Trophoblast cell (in vitro differentiated cells and primary cell): ENCODE results near the gene ZNF341.
"Not testable (repeated sequence)": the region's sequence is repeated elsewhere in the genome, so short reads cannot be mapped to it uniquely, and the experiment has no call there.

Experiments used
- DNase-seq, 2 donors: peaks; one replicate each; pipeline ENCODE4 v3.0.0-alpha.2; 2016
- H2AFZ ChIP-seq: 2 replicates; pipeline ENCODE4 v1.6.1; 2013; ENCODE audit warnings: low read length, moderate library complexity, mild to moderate bottlenecking; ENCODE audit not compliant: insufficient read depth, poor library complexity
- H2AK5ac ChIP-seq: 2 replicates; pipeline ENCODE4 v1.6.1; 2013; ENCODE audit warnings: mild to moderate bottlenecking, low read length
- H2BK120ac ChIP-seq: 2 replicates; pipeline ENCODE4 v1.6.1; 2013; ENCODE audit warnings: low read length, mild to moderate bottlenecking, moderate library complexity; ENCODE audit not compliant: insufficient read depth, poor library complexity
- H2BK12ac ChIP-seq: 2 replicates; pipeline ENCODE4 v1.6.1; 2013; ENCODE audit warnings: mild to moderate bottlenecking, low read length, moderate library complexity
- H2BK5ac ChIP-seq: 2 replicates; pipeline ENCODE4 v1.6.1; 2013; ENCODE audit warnings: low read length, low read depth, moderate library complexity, mild to moderate bottlenecking; ENCODE audit not compliant: poor library complexity
- H3K14ac ChIP-seq: 2 replicates; pipeline ENCODE4 v1.6.1; 2013; ENCODE audit warnings: mild to moderate bottlenecking, low read length
- H3K18ac ChIP-seq: 2 replicates; pipeline ENCODE4 v1.6.1; 2013; ENCODE audit warnings: mild to moderate bottlenecking, low read length
- H3K23ac ChIP-seq: 2 replicates; pipeline ENCODE4 v1.6.1; 2013; ENCODE audit warnings: low read length
- H3K27ac ChIP-seq: 2 replicates; pipeline ENCODE4 v1.5.1; 2013; ENCODE audit warnings: low read depth, mild to moderate bottlenecking, inconsistent platforms, low read length, moderate library complexity
- H3K27me3 ChIP-seq: 2 replicates; pipeline ENCODE4 v1.6.1; 2013; ENCODE audit warnings: inconsistent platforms, mild to moderate bottlenecking, low read length, moderate library complexity; ENCODE audit not compliant: insufficient read depth
- H3K36me3 ChIP-seq, 2 experiments: 1 replicate in 1 of 2; 2 replicates in 1 of 2; pipeline ENCODE4 v1.6.1; 2013; ENCODE audit warnings: low read length in 2 of 2, mild to moderate bottlenecking in 2 of 2, moderate library complexity in 1 of 2; ENCODE audit not compliant: insufficient read depth in 2 of 2, control insufficient read depth in 1 of 2
- H3K4ac ChIP-seq: 2 replicates; pipeline ENCODE4 v1.6.1; 2013; ENCODE audit warnings: low read depth, mild to moderate bottlenecking, low read length, moderate library complexity
- H3K4me1 ChIP-seq, 2 experiments: 1 replicate in 1 of 2; 2 replicates in 1 of 2; pipeline ENCODE4 v1.6.1; 2013; ENCODE audit warnings: low read length in 2 of 2, mild to moderate bottlenecking in 2 of 2, moderate library complexity in 1 of 2; ENCODE audit not compliant: insufficient read depth in 2 of 2, control insufficient read depth in 1 of 2
- H3K4me2 ChIP-seq: 2 replicates; pipeline ENCODE4 v1.6.1; 2013; ENCODE audit warnings: inconsistent platforms, mild to moderate bottlenecking, low read length, moderate library complexity
- H3K4me3 ChIP-seq: 2 replicates; pipeline ENCODE4 v1.5.1; 2013; ENCODE audit warnings: mild to moderate bottlenecking, low read depth, low read length, inconsistent platforms
- H3K79me1 ChIP-seq: one replicate; pipeline ENCODE4 v1.6.1; 2013; ENCODE audit warnings: low read length
- H3K79me2 ChIP-seq: 2 replicates; pipeline ENCODE4 v1.6.1; 2013; ENCODE audit warnings: low read length, mild to moderate bottlenecking; ENCODE audit not compliant: control insufficient read depth, insufficient read depth, poor library complexity
- H3K9ac ChIP-seq: 2 replicates; pipeline ENCODE4 v1.6.1; 2013; ENCODE audit warnings: mild to moderate bottlenecking, low read length
- H3K9me3 ChIP-seq: 2 replicates; pipeline ENCODE4 v1.6.1; 2013; ENCODE audit warnings: low read depth, mild to moderate bottlenecking, control low read depth, inconsistent platforms, low read length; ENCODE audit not compliant: insufficient read depth
- H4K12ac ChIP-seq: 2 replicates; pipeline ENCODE4 v1.6.1; 2013; ENCODE audit warnings: low read depth, mild to moderate bottlenecking, low read length, moderate library complexity
- H4K8ac ChIP-seq: 2 replicates; pipeline ENCODE4 v1.6.1; 2013; ENCODE audit warnings: low read depth, mild to moderate bottlenecking, low read length, moderate library complexity
- H4K91ac ChIP-seq: one replicate; pipeline ENCODE4 v1.6.1; 2013; ENCODE audit warnings: low read depth, mild to moderate bottlenecking, low read length, moderate library complexity
- WGBS: extraction: QIAGEN DNeasy Blood & Tissue Kit; methylation state at CpG from one replicate; pipeline ENCODE4 v1.1.7; 2013; ENCODE audit warnings: missing lambda C conversion rate; ENCODE audit not compliant: insufficient read length, insufficient coverage; ENCODE audit errors: extremely low coverage; 5-methylcytosine and 5-hydroxymethylcytosine counted together

The ZNF341 gene

DNA sequence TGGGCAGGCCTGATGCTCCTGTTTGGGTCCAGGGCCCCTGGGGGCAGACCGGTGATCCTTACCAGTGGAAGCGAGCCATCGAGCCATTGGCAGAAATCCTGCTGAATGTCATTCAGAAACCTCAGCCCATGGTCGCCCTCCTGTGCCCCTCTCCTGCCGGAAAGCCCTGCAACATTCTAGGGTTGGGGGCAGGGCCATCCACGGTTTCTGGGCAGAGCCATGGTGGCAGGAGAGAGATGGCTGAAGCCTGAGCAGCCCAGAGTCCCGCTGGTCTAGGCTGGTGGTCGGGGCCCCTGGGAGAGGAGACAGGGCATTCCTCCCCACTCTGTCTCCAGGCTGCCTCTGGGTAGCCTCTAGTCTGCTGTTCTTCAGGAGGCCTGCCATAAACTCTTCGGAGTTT, 59.7 kb downstream of the ZNF341 start:
- H4K12ac ChIP-seq, result no peak overlapping the region
- H3K79me2 ChIP-seq, result peaks cover 3% of the 10 kb centered on the region
- H3K23ac ChIP-seq, result no peak overlapping the region
- WGBS, result no CpG with 5 or more reads among the region's 9 CpGs
- no peaks in the 10 kb centered on the region for H3K27me3 ChIP-seq
- peak overlapping the region; percentile 5 for H2BK12ac ChIP-seq
- no peak overlapping the region for H3K18ac ChIP-seq
- H3K27ac ChIP-seq, result no peak overlapping the region
- H3K14ac ChIP-seq, result no peak overlapping the region
- no peak overlapping the region for H3K9ac ChIP-seq
- H3K36me3 ChIP-seq, result no peaks in the 10 kb centered on the region
- H3K79me1 ChIP-seq, result peaks cover 27% of the 10 kb centered on the region
- H3K4ac ChIP-seq, result no peak overlapping the region
- H2AK5ac ChIP-seq, result no peak overlapping the region
- peaks cover 37 to 38% of the 10 kb centered on the region in 2 experiments for H3K4me1 ChIP-seq
- H3K4me2 ChIP-seq, result no peak overlapping the region
- peak overlapping the region; percentile 45 for H4K91ac ChIP-seq
- H2AFZ ChIP-seq, result no peak overlapping the region
- H4K8ac ChIP-seq, result no peak overlapping the region
- no peak overlapping the region for H2BK5ac ChIP-seq
- DNase-seq, result no peak
- H2BK120ac ChIP-seq, result no peak overlapping the region
- no peaks in the 10 kb centered on the region for H3K9me3 ChIP-seq
- no peak overlapping the region for H3K4me3 ChIP-seq

DNA sequence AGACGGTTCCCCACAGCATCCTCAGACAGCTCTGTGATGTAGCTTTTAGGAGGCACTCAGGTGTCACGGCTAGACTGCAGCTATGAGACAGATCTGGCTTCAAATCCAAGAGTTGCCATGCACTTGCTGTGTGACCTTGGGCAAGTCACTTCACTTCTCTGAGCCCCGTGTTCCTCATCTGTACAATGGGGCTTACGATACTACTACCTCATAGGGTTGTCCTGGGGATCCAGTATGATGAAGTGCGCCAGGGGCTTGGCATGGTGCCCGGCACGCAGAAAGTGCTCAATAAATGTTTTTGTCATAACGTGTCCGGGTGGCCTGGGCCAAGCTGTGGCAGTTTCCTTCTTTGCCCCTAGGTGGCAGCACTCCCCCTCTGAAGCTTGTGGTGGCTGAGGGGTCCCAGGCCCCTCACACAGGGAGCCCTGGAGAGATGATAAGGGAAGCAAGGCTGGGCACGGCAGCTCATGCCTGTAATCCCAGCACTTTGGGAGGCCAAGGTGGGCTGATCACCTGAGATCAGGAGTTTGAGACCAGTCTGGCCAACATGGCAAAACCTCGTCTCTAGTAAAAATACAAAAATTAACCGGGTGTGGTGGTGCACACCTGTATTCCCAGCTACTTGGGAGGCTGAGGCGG, 60.3 kb downstream of the ZNF341 start:
- Histone ChIP-seq H2BK120ac (no peak overlapping the region), H2BK12ac (peak overlapping the region; percentile 7), H2AK5ac (no peak overlapping the region), H3K79me1 (peaks cover 27% of the 10 kb centered on the region), H3K9ac (no peak overlapping the region), H3K4me1 (peaks cover 39 to 41% of the 10 kb centered on the region in 2 experiments), H3K36me3 (no peaks in the 10 kb centered on the region), H3K79me2 (peaks cover 3% of the 10 kb centered on the region), H3K23ac (no peak overlapping the region), H3K9me3 (no peaks in the 10 kb centered on the region), H3K27me3 (no peaks in the 10 kb centered on the region), H4K91ac (no peak overlapping the region), H3K4ac (no peak overlapping the region), H2BK5ac (no peak overlapping the region), H2AFZ (no peak overlapping the region), H4K12ac (no peak overlapping the region), H4K8ac (no peak overlapping the region), H3K27ac (no peak overlapping the region), H3K4me3 (no peak overlapping the region), H3K14ac (no peak overlapping the region), H3K18ac (no peak overlapping the region), H3K4me2 (no peak overlapping the region)
- no CpG with 5 or more reads among the region's 13 CpGs for WGBS
- peak in 1 of 2 donors; percentile 59 for DNase-seq

DNA sequence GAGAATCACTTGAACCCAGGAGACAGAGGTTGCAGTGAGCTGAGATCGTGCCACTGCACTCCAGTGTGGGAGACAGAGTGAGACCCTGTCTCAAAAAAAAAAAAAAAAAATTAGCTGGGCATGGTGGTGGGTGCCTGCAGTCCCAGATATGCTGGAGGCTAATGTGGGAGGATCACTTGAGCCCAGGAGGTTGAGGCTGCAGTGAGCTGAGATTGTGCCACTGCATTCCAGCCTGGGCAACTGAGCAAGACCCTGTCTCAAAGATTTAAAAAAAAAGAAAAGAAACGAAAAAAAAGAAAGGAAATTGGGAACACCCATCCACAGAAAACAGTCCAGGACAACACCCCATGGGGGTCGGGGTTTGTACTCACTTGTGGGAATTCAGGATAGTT, 60.8 kb downstream of the ZNF341 start:
- H3K18ac ChIP-seq, H4K12ac ChIP-seq, H3K9me3 ChIP-seq, H4K91ac ChIP-seq, H2AFZ ChIP-seq, H3K4ac ChIP-seq, H2BK120ac ChIP-seq, H3K4me2 ChIP-seq, H3K36me3 ChIP-seq, H2BK12ac ChIP-seq, H3K4me3 ChIP-seq, H3K27me3 ChIP-seq, H3K9ac ChIP-seq, H3K14ac ChIP-seq, DNase-seq, H3K23ac ChIP-seq, H2BK5ac ChIP-seq, H2AK5ac ChIP-seq, H4K8ac ChIP-seq, H3K79me2 ChIP-seq: not testable (repeated sequence)
- peaks cover 24% of the 10 kb centered on the region for H3K79me1 ChIP-seq
- no CpG with 5 or more reads among the region's 3 CpGs for WGBS
- peaks cover 38 to 41% of the 10 kb centered on the region in 2 experiments for H3K4me1 ChIP-seq
- H3K27ac ChIP-seq, result peak overlapping the region; percentile 15

DNA sequence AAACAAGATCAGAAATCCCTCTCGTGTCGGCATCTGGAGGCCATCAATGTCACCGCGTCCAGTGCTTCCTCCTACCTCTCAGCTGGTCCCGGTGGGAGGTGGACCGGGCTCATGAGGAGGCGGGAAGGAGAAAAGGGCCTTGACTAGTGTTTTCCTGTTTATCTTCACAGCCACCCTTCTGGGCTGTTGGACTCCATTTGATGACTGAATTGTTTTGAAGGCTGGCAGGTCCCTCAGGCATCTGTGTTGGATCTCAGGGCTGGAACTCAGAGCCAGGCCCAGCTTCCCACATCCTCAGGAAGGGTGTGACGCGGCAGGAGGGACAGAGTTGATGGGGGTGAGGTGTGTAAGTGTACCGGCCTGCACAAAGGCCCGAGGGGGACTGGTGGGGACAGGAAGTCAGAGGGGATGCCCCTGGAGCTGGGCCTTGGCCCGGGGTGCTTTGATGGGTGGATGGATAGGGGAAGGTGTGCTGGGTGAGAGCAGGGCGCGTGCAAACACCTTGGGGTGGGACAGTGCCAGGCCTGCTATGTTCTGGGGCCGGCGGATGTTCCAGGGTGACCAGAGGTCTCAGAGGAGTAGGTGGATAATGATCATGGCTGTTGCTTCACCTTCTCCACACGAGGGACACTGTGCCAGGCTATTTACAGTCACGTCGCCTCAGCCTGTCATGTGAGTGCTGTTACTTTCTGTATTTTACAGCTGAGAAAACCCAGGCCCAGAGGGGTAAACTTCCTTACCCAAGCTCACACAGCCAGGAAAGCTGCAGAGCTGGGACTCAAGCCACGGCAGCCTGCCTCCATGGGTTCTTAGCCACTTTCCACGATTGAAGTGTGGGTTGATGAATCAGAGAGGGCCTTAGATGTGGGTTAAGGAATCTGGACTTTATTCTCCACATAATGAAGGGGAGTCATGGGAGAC, 61.5 kb downstream of the ZNF341 start:
- no peak overlapping the region for H2BK12ac ChIP-seq
- no peak overlapping the region for H2BK5ac ChIP-seq
- no peak overlapping the region for H2AFZ ChIP-seq
- no peak overlapping the region for H4K8ac ChIP-seq
- H3K4me3 ChIP-seq, result no peak overlapping the region
- H3K23ac ChIP-seq, result no peak overlapping the region
- H3K27ac ChIP-seq, result peak overlapping the region; percentile 46
- no peak overlapping the region for H3K4ac ChIP-seq
- no peaks in the 10 kb centered on the region for H3K9me3 ChIP-seq
- no peak overlapping the region for H2BK120ac ChIP-seq
- peak overlapping the region; percentile 29 for H4K91ac ChIP-seq
- no peak overlapping the region for H3K9ac ChIP-seq
- no peak for DNase-seq
- peak overlapping the region; percentile 4 for H3K14ac ChIP-seq
- H2AK5ac ChIP-seq, result no peak overlapping the region
- WGBS, result no CpG with 5 or more reads among the region's 21 CpGs
- H3K4me2 ChIP-seq, result peak overlapping the region; percentile 7
- no peak overlapping the region for H3K18ac ChIP-seq
- H3K79me1 ChIP-seq, result peaks cover 20% of the 10 kb centered on the region
- peaks cover 3% of the 10 kb centered on the region for H3K79me2 ChIP-seq
- peaks cover 35 to 37% of the 10 kb centered on the region in 2 experiments for H3K4me1 ChIP-seq
- no peaks in the 10 kb centered on the region for H3K27me3 ChIP-seq
- H3K36me3 ChIP-seq, result no peaks in the 10 kb centered on the region
- no peak overlapping the region for H4K12ac ChIP-seq
